SK-N-SH (cell line): ENCODE measurements around the gene MAGEB2.

Experiments used
- JUND ChIP-seq: IDR thresholded peaks from 2 replicates; pipeline ENCODE4 v1.4.0; 2012
- TF ChIP-seq, protein P1 (sequence below): fragments of 200-600 bp; sonication (generic); IDR thresholded peaks from 2 replicates; pipeline ENCODE4 v1.6.1; 2017; ENCODE audit warnings: antibody characterized with exemption, mild to moderate bottlenecking, moderate library complexity

DNA sequence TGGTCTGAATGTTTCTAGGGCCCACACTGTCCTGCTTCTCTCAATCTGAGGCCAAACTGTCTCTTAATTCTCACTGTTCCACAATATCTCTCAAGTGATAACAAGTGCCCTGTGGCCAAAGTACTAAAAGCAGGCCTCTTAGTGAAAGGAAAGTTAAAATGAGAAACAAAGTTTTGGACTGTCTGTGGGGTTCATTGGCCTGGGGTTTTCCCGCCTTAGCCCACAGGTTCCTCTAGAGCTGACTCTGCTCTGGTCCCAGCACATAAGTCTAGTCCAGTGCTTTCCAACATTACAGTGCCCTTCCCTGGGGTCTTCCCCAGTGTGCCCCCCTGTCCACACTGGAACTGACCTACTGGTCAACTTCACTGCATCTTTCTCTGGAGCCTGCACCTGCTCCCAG, 37.9 kb downstream of the MAGEB2 start:
- TF ChIP-seq, protein P1, sequence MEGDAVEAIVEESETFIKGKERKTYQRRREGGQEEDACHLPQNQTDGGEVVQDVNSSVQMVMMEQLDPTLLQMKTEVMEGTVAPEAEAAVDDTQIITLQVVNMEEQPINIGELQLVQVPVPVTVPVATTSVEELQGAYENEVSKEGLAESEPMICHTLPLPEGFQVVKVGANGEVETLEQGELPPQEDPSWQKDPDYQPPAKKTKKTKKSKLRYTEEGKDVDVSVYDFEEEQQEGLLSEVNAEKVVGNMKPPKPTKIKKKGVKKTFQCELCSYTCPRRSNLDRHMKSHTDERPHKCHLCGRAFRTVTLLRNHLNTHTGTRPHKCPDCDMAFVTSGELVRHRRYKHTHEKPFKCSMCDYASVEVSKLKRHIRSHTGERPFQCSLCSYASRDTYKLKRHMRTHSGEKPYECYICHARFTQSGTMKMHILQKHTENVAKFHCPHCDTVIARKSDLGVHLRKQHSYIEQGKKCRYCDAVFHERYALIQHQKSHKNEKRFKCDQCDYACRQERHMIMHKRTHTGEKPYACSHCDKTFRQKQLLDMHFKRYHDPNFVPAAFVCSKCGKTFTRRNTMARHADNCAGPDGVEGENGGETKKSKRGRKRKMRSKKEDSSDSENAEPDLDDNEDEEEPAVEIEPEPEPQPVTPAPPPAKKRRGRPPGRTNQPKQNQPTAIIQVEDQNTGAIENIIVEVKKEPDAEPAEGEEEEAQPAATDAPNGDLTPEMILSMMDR = no peak
- no peak for TF ChIP-seq JUND
